Motor neuron (in vitro differentiated cells): ENCODE measurements around the gene RTP3. TPM values are rescaled to one million over a fixed set of nuclear protein-coding genes. Genes with fewer than 3 reads are reported as not detected.

ENCODE experiments used
- ATAC-seq, 8 experiments: fragments of 200-7000 bp; cut with Tn5 transposase; replicated peaks in 6 of 8; 2 replicates each; pipeline ENCODE4 v1.8.0; 2021; ENCODE audit warnings: mild to moderate bottlenecking in 8 of 8, moderate library complexity in 8 of 8
- H3K27ac ChIP-seq, 2 donors: fragments of 250-450 bp; sonication (Bioruptor Pico); 2 replicates each; pipeline ENCODE4 v1.9.0; 2021; ENCODE audit warnings: antibody characterized with exemption in 2 of 2, mild to moderate bottlenecking in 2 of 2, moderate library complexity in 1 of 2
- H3K4me1 ChIP-seq, 2 donors: fragments of 250-450 bp; sonication (Bioruptor Pico); replicated peaks in 1 of 2; 2 replicates each; pipeline ENCODE4 v1.6.1; 2021; ENCODE audit warnings: antibody characterized with exemption in 2 of 2, mild to moderate bottlenecking in 2 of 2, moderate library complexity in 1 of 2
- H3K4me3 ChIP-seq, 5 donors: fragments of 250-450 bp; sonication (Bioruptor Pico); 2 replicates each; pipeline ENCODE4 v1.9.0; 2021; ENCODE audit warnings: antibody characterized with exemption in 5 of 5, mild to moderate bottlenecking in 5 of 5, moderate library complexity in 4 of 5
- WGBS, 10 experiments: fragments of 450-650 bp; shearing (Covaris generic); methylation state at CpG; one replicate each; pipeline ENCODE4 v1.0.0; 2022; 5-methylcytosine and 5-hydroxymethylcytosine counted together
- in situ Hi-C, 9 experiments: fragments of 400-800 bp; cut with MboI; loops; one replicate each; pipeline ENCODE4 v1.15.0; 2021; ENCODE audit warnings: low sequenced_read_pairs in 9 of 9, low pct_unique_long_range_greater_than_20kb in 2 of 9; ENCODE audit not compliant: unreplicated experiment in 9 of 9
- total RNA-seq, 8 experiments: library from RNA; unstranded; fragments of 300-600 nt; gene quantifications; 2 replicates each; pipeline versions ENCODE4 v1.2.3 to v1.2.4, GENCODE V29; 2022

Gene RTP3
- total RNA-seq, 8 experiments from 2014 or later: 0.28 TPM; not detected in 7

- peaks cover 0 to 4% of the 10 kb centered on the region in 2 donors for H3K4me1 ChIP-seq
- WGBS, 10 experiments: 0 to 100% (median 75%) methylated on average over 1 to 4 of the region's 4 CpGs; no CpG with 5 or more reads in 1 of the 10 experiments
- in situ Hi-C loops: loop anchor here in 4 of 9 experiments (25.0 kb wide), 2 partner anchors 160 to 435 kb away; no protein-coding TSS in a partner anchor
- H3K4me3 ChIP-seq: no peak overlapping the region
- no peak overlapping the region for H3K27ac ChIP-seq
- ATAC-seq: no peak
Measured at GRCh38 chr3:46477145-46477544, 20.6 kb upstream of the RTP3 start.

- 35 to 80% (median 69%) methylated on average over 1 to 4 of the region's 6 CpGs; no CpG with 5 or more reads in 4 of the 10 experiments for WGBS, 10 experiments
- no peak overlapping the region for H3K27ac ChIP-seq
- peaks cover 0 to 4% of the 10 kb centered on the region in 2 donors for H3K4me1 ChIP-seq
- in situ Hi-C loops: loop anchor here in 4 of 9 experiments (25.0 kb wide), 2 partner anchors 160 to 435 kb away; no protein-coding TSS in a partner anchor
- no peak for ATAC-seq
- H3K4me3 ChIP-seq: no peak overlapping the region
Measured at GRCh38 chr3:46477756-46478155, 20.0 kb upstream of the RTP3 start.

DNA sequence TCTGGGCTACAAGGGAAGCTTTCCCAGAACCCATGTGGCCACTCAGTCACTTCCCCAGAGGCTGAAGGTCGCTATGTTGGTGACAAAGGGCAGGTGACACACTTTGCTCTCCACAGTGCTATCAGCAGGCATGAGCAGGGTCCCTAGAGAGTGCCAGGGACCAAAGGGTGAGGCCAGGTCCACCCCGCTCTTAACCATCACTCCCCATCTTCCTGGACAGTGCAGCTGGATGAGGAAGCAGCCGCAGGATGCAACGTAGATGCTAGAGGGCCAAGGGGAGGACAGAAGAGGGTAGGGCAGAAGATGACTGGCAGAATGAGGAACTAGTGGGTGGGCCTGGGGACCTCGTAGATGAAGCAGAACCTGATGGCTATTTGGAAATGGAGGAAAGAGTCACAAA lies 19.4 kb upstream of the RTP3 start:
- in situ Hi-C loops: loop anchor here in 4 of 9 experiments (25.0 kb wide), 2 partner anchors 159 to 434 kb away; no protein-coding TSS in a partner anchor
- 30 to 100% (median 88%) methylated on average over 1 to 4 of the region's 5 CpGs; no CpG with 5 or more reads in 2 of the 10 experiments for WGBS, 10 experiments
- Histone ChIP-seq H3K4me3 (no peak overlapping the region), H3K4me1 (peaks cover 0 to 4% of the 10 kb centered on the region in 2 donors), H3K27ac (no peak overlapping the region)
- no peak for ATAC-seq

GRCh38 chr3:46479021-46479420 lies 18.8 kb upstream of the RTP3 start:
- in situ Hi-C loops: loop anchor here in 4 of 9 experiments (25.0 kb wide), 2 partner anchors 158 to 433 kb away; no protein-coding TSS in a partner anchor
- Histone ChIP-seq H3K4me3 (no peak overlapping the region), H3K4me1 (peaks cover 0 to 4% of the 10 kb centered on the region in 2 donors), H3K27ac (no peak overlapping the region)
- WGBS, 10 experiments: 60 to 92% (median 84%) methylated on average over 1 to 3 of the region's 5 CpGs; no CpG with 5 or more reads in 6 of the 10 experiments
- no peak for ATAC-seq

- 38 to 100% (median 73%) methylated on average over 1 to 5 of the region's 5 CpGs; no CpG with 5 or more reads in 5 of the 10 experiments for WGBS, 10 experiments
- Histone ChIP-seq H3K4me1 (peaks cover 0 to 4% of the 10 kb centered on the region in 2 donors), H3K27ac (no peak overlapping the region), H3K4me3 (no peak overlapping the region)
- in situ Hi-C loops: loop anchor here in 4 of 9 experiments (25.0 kb wide), 2 partner anchors 158 to 433 kb away; no protein-coding TSS in a partner anchor
- no peak for ATAC-seq
Measured at GRCh38 chr3:46479696-46480095, 18.1 kb upstream of the RTP3 start.

- Histone ChIP-seq H3K27ac (no peak overlapping the region), H3K4me1 (peaks cover 0 to 4% of the 10 kb centered on the region in 2 donors), H3K4me3 (no peak overlapping the region)
- peak in 2 of 8 experiments; percentile 20 to 22 for ATAC-seq
- in situ Hi-C loops: loop anchor here in 4 of 9 experiments (25.0 kb wide), 2 partner anchors 157 to 432 kb away; no protein-coding TSS in a partner anchor
- 26 to 82% (median 39%) methylated on average over 2 to 6 of the region's 6 CpGs; no CpG with 5 or more reads in 3 of the 10 experiments for WGBS, 10 experiments
Measured at GRCh38 chr3:46480491-46481195, 17.1 kb upstream of the RTP3 start.

- Histone ChIP-seq H3K4me3 (no peak overlapping the region), H3K4me1 (peaks cover 0 to 4% of the 10 kb centered on the region in 2 donors), H3K27ac (no peak overlapping the region)
- in situ Hi-C loops: loop anchor here in 4 of 9 experiments (25.0 kb wide), 2 partner anchors 156 to 431 kb away; no protein-coding TSS in a partner anchor
- no peak for ATAC-seq
- WGBS, 10 experiments: 0 to 100% (median 85%) methylated on average over 1 to 4 of the region's 4 CpGs
Measured at GRCh38 chr3:46481636-46482035, 16.1 kb upstream of the RTP3 start.

GRCh38 chr3:46482632-46483350 lies 15.0 kb upstream of the RTP3 start:
- 0 to 100% (median 52%) methylated on average over 1 of the region's 1 CpG; no CpG with 5 or more reads in 4 of the 10 experiments for WGBS, 10 experiments
- peak in 2 of 8 experiments; percentile 76 to 90 for ATAC-seq
- Histone ChIP-seq H3K27ac (no peak overlapping the region), H3K4me3 (no peak overlapping the region), H3K4me1 (peaks cover 0 to 4% of the 10 kb centered on the region in 2 donors)
- in situ Hi-C loops: loop anchor here in 4 of 9 experiments (25.0 kb wide), 2 partner anchors 155 to 430 kb away; no protein-coding TSS in a partner anchor

- WGBS, 10 experiments: 80 to 100% (median 86%) methylated on average over 1 to 2 of the region's 2 CpGs; no CpG with 5 or more reads in 3 of the 10 experiments
- in situ Hi-C loops: loop anchor here in 4 of 9 experiments (25.0 kb wide), 2 partner anchors 153 to 428 kb away; no protein-coding TSS in a partner anchor
- ATAC-seq: no peak
- H3K4me3 ChIP-seq: no peak overlapping the region
- peaks cover under 1 to 4% of the 10 kb centered on the region in 2 donors for H3K4me1 ChIP-seq
- no peak overlapping the region for H3K27ac ChIP-seq
Measured at GRCh38 chr3:46483825-46484224, 14.0 kb upstream of the RTP3 start.

DNA sequence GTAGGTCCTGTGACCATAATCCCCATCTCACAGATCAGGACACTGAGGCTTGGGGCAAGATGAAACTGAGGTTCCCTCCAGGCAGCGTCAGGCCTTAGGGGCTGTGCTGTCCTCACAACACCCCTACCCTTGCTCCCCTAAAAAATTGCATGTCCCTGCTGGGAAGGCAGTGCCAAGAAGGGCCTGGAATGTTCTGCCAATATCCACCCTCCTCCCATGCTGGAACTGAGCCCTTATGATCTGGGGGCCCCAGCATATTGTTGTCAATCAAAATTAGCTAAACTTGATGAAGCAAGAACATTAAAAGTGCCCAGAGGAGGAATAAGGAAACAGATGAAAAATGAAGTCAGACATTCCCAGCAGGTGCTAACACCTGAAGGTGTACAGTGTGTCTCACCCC lies 13.4 kb upstream of the RTP3 start:
- in situ Hi-C loops: loop anchor here in 4 of 9 experiments (25.0 kb wide), 2 partner anchors 153 to 428 kb away; no protein-coding TSS in a partner anchor

DNA sequence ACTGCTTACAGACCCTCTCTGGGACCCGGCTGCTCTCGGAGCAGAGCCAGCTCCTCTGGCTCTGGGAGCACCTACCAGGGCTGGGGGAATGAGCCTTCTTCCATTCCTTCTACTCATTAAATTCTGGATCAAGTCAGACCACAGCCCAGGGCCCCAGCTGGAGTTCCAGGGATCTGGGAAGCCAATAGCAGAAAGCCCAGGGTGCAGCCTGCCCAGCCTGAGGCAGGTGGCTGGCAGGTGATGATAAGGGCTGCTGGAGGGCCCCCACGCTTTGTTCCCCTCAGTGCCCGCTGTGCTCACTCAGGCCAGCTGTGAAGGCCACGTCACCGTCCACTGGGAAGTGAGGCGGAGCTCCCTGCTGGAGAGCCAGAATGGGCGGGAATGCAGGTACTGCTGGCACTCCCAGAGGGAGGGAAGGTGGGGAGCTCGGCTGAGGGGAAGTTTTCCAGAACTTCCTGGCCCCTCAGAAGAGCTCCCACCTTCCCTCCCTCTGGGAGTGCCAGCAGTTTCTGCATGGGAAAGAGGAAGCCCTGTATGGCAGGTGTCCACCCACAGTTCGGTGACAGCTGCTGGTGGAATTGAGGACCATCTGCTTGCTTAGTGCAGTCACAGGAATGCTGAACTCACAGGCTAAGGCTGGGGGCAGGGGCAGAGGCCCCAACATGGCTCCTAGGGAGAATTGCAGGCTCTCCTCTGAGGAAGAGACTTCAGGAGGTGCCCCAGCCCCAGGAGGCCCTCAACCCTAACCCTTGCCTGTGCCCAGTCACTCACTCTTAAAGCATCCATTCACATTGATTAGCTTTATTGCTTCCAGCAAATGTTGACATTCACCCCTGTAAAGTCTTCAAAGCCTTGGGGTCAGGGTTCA lies 12.6 kb upstream of the RTP3 start:
- in situ Hi-C loops: loop anchor here in 4 of 9 experiments (25.0 kb wide), 2 partner anchors 152 to 427 kb away; no protein-coding TSS in a partner anchor
- Histone ChIP-seq H3K4me1 (peaks cover 1 to 4% of the 10 kb centered on the region in 2 donors), H3K4me3 (no peak overlapping the region), H3K27ac (no peak overlapping the region)
- WGBS, 10 experiments: 40 to 90% (median 75%) methylated on average over 1 to 6 of the region's 10 CpGs; no CpG with 5 or more reads in 5 of the 10 experiments
- ATAC-seq: peak in 2 of 8 experiments; percentile 19 to 22

More for the DNA sequence above, 13.4 kb upstream of the RTP3 start:
- WGBS, 10 experiments: 40% methylated on average over 1 of the region's 1 CpG; no CpG with 5 or more reads in 9 of the 10 experiments
- ATAC-seq: no peak
- H3K4me3 ChIP-seq: no peak overlapping the region
- H3K4me1 ChIP-seq: peaks cover 4% of the 10 kb centered on the region in 2 donors
- H3K27ac ChIP-seq: no peak overlapping the region
